HepG2 (cell line): ENCODE results near the gene CACNG5. TPM values are rescaled to one million over a fixed set of nuclear protein-coding genes. Genes with fewer than 3 reads are reported as not detected.
A peak's percentile ranks its signal among the peaks of the same experiment; 100 is the strongest.

Source experiments
- CC2D1A ChIP-seq: sonication (generic); formaldehyde crosslinking; IDR thresholded peaks from 2 replicates; pipeline ENCODE4 v1.8.1; 2023; ENCODE audit warnings: mild to moderate bottlenecking, missing genetic modification reagents
- CREB1 ChIP-seq, 2 experiments: fragments of 450-650 bp in 1 of 2; IDR thresholded peaks; 2 replicates each; pipeline ENCODE4 v1.6.1; 2016 to 2017; ENCODE audit warnings: control low read depth in 1 of 2, mild to moderate bottlenecking in 1 of 2, missing compliant biosample characterization in 1 of 2, missing genetic modification characterization in 1 of 2
- EEA1 ChIP-seq: sonication (generic); formaldehyde crosslinking; IDR thresholded peaks from 2 replicates; pipeline ENCODE4 v1.5.1; 2020; ENCODE audit warnings: mild to moderate bottlenecking, missing genetic modification reagents, borderline replicate concordance
- FOXA3 ChIP-seq: IDR thresholded peaks from 2 replicates; pipeline ENCODE4 v1.6.1; 2016; ENCODE audit warnings: missing genetic modification reagents, missing compliant biosample characterization
- HDAC6 ChIP-seq: fragments of 200-600 bp; sonication (generic); IDR thresholded peaks from 2 replicates; pipeline ENCODE4 v1.7.0; 2017; ENCODE audit warnings: mild to moderate bottlenecking, antibody characterized with exemption, low read length, low read depth
- MED13 ChIP-seq: sonication (generic); formaldehyde crosslinking; IDR thresholded peaks from 2 replicates; pipeline ENCODE4 v1.5.0; 2020; ENCODE audit warnings: missing genetic modification reagents
- MLLT10 ChIP-seq: sonication (generic); formaldehyde crosslinking; IDR thresholded peaks from 2 replicates; pipeline ENCODE4 v1.4.0; 2020; ENCODE audit warnings: missing genetic modification reagents
- NCOA1 ChIP-seq: sonication (generic); formaldehyde crosslinking; IDR thresholded peaks from 2 replicates; pipeline ENCODE4 v1.9.0; 2021; ENCODE audit warnings: missing genetic modification reagents
- NFYC ChIP-seq: IDR thresholded peaks from 2 replicates; pipeline ENCODE4 v1.6.1; 2016; ENCODE audit warnings: missing genetic modification reagents, missing compliant biosample characterization
- PHF21A ChIP-seq: sonication (generic); formaldehyde crosslinking; IDR thresholded peaks from 2 replicates; pipeline ENCODE4 v1.5.0; 2020; ENCODE audit warnings: mild to moderate bottlenecking, missing genetic modification reagents
- SRY ChIP-seq: sonication (generic); formaldehyde crosslinking; IDR thresholded peaks from 2 replicates; pipeline ENCODE4 v1.8.0; 2022; ENCODE audit warnings: mild to moderate bottlenecking, missing genetic modification reagents
- TEAD2 ChIP-seq: sonication (generic); formaldehyde crosslinking; IDR thresholded peaks from 2 replicates; pipeline ENCODE4 v1.9.0; 2021; ENCODE audit warnings: missing genetic modification reagents
- TSC22D2 ChIP-seq: sonication (generic); formaldehyde crosslinking; IDR thresholded peaks from 2 replicates; pipeline ENCODE4 v1.5.1; 2020; ENCODE audit warnings: missing genetic modification reagents, mild to moderate bottlenecking, borderline replicate concordance
- ZBTB21 ChIP-seq: sonication (generic); formaldehyde crosslinking; IDR thresholded peaks from 2 replicates; pipeline ENCODE4 v1.4.0; 2020; ENCODE audit warnings: missing genetic modification reagents
- ZNF510 ChIP-seq: sonication (generic); formaldehyde crosslinking; IDR thresholded peaks from 2 replicates; pipeline ENCODE4 v1.4.0; 2020; ENCODE audit warnings: low read depth, mild to moderate bottlenecking, missing genetic modification reagents
- ZNF619 ChIP-seq: sonication (generic); formaldehyde crosslinking; IDR thresholded peaks from 2 replicates; pipeline ENCODE4 v1.4.0; 2020; ENCODE audit warnings: mild to moderate bottlenecking, missing genetic modification reagents
- polyA plus RNA-seq, 8 experiments: library from polyadenylated mRNA; depleted of rRNA in 3 of 8; stranded (reverse) in 7 of 8; unstranded in 1 of 8; fragments of >200 nt; fragmentation: Illumina TruSeq in 4 of 8; extraction: Trizol in 4 of 8; gene quantifications; 2 replicates each; pipeline versions ENCODE4 v1.2.1 to v1.2.3, GENCODE V29; 2011 to 2016; ENCODE audit warnings: low read depth in 4 of 8, missing spikeins in 1 of 8, mixed read lengths in 1 of 8; ENCODE audit not compliant: insufficient read depth in 1 of 8
- total RNA-seq, 5 experiments: library from RNA; depleted of rRNA; stranded (reverse); fragments of >200 nt; fragmentation: Illumina TruSeq; extraction: Trizol; gene quantifications; 2 replicates each; pipeline ENCODE4 v1.2.3, GENCODE V29; 2016; ENCODE audit warnings: low read depth in 1 of 5
- TF ChIP-seq, protein P1 (sequence below): sonication (generic); formaldehyde crosslinking; IDR thresholded peaks from 2 replicates; pipeline ENCODE4 v1.5.1; 2020; ENCODE audit warnings: missing genetic modification reagents, mild to moderate bottlenecking, borderline replicate concordance
- TF ChIP-seq, protein P2 (sequence below): sonication (generic); formaldehyde crosslinking; IDR thresholded peaks from 2 replicates; pipeline ENCODE4 v1.4.0; 2020; ENCODE audit warnings: missing genetic modification reagents
- TF ChIP-seq, protein P3 (sequence below): IDR thresholded peaks from 2 replicates; pipeline ENCODE4 v1.6.1; 2016; ENCODE audit warnings: low read depth, borderline replicate concordance
- TF ChIP-seq, protein P4 (sequence below): sonication (generic); formaldehyde crosslinking; IDR thresholded peaks from 2 replicates; pipeline ENCODE4 v1.8.0; 2023; ENCODE audit warnings: mild to moderate bottlenecking, missing genetic modification reagents
- TF ChIP-seq, protein P5 (sequence below): fragments of 450-650 bp; IDR thresholded peaks from 2 replicates; pipeline ENCODE4 v1.6.1; 2017; ENCODE audit warnings: mild to moderate bottlenecking

The CACNG5 gene
- total and polyA plus RNA-seq, 2 of the 13 experiments (the other 11 are each of a cell fraction or from before 2014, with no cell fraction given): not detected

DNA sequence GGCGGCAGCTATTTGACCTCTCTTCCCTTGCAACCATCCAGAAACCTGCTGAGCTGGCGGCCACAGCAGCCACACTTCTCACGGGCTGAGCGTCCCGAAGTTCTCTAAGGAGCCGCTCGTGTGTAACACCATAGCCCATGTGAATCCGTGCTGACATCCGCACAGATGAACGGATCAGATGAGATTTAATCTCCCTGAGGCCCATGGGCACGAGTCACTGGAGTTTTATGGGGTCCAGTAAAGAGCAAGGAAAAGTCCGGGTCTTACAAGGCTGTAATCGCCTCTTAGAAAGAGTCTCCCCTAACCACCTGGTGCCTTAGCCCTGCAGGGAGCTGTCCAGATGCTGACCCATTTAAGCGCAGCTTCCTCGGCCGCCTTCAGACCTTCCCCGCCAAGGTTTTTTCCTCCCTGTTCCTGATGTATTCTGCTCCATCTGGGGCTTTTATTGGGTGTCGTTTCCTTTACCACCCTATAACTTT lies 5.5 kb upstream of the CACNG5 start (continued):
- TF ChIP-seq MED13 (CRISPR knock-in tag): no peak
- TF ChIP-seq EEA1 (CRISPR knock-in tag): no peak
- TF ChIP-seq NCOA1 (CRISPR knock-in tag): no peak
- TF ChIP-seq ZBTB21 (CRISPR knock-in tag): no peak
- TF ChIP-seq NFYC: no peak
- TF ChIP-seq FOXA3 (CRISPR knock-in tag): no peak
- TF ChIP-seq CC2D1A (CRISPR knock-in tag): no peak
- TF ChIP-seq, protein P1, sequence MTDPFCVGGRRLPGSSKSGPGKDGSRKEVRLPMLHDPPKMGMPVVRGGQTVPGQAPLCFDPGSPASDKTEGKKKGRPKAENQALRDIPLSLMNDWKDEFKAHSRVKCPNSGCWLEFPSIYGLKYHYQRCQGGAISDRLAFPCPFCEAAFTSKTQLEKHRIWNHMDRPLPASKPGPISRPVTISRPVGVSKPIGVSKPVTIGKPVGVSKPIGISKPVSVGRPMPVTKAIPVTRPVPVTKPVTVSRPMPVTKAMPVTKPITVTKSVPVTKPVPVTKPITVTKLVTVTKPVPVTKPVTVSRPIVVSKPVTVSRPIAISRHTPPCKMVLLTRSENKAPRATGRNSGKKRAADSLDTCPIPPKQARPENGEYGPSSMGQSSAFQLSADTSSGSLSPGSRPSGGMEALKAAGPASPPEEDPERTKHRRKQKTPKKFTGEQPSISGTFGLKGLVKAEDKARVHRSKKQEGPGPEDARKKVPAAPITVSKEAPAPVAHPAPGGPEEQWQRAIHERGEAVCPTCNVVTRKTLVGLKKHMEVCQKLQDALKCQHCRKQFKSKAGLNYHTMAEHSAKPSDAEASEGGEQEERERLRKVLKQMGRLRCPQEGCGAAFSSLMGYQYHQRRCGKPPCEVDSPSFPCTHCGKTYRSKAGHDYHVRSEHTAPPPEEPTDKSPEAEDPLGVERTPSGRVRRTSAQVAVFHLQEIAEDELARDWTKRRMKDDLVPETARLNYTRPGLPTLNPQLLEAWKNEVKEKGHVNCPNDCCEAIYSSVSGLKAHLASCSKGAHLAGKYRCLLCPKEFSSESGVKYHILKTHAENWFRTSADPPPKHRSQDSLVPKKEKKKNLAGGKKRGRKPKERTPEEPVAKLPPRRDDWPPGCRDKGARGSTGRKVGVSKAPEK: no peak
- TF ChIP-seq, protein P2, sequence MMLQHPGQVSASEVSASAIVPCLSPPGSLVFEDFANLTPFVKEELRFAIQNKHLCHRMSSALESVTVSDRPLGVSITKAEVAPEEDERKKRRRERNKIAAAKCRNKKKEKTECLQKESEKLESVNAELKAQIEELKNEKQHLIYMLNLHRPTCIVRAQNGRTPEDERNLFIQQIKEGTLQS (CRISPR knock-in tag): no peak
- 0 out of 2 replicates have a peak, but pooled peaks have one; percentile 44 for TF ChIP-seq SRY (CRISPR knock-in tag)
- TF ChIP-seq ZNF619 (CRISPR knock-in tag): no peak
- TF ChIP-seq PHF21A: no peak
- TF ChIP-seq MLLT10 (CRISPR knock-in tag): no peak
- TF ChIP-seq, protein P3, sequence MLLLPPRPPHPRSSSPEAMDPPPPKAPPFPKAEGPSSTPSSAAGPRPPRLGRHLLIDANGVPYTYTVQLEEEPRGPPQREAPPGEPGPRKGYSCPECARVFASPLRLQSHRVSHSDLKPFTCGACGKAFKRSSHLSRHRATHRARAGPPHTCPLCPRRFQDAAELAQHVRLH (CRISPR knock-in tag): no peak
- TF ChIP-seq HDAC6: no peak
- peak; percentile 72; the same call in 1 of the 2 replicates for TF ChIP-seq TSC22D2 (CRISPR knock-in tag)
- TF ChIP-seq, protein P4, sequence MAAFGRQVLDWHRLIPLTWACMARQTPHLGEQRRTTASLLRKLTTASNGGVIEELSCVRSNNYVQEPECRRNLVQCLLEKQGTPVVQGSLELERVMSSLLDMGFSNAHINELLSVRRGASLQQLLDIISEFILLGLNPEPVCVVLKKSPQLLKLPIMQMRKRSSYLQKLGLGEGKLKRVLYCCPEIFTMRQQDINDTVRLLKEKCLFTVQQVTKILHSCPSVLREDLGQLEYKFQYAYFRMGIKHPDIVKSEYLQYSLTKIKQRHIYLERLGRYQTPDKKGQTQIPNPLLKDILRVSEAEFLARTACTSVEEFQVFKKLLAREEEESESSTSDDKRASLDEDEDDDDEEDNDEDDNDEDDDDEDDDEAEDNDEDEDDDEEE (CRISPR knock-in tag): 0 out of 2 replicates have a peak, but pooled peaks have one; percentile 53
- TF ChIP-seq CREB1 (IDR thresholded peaks at IDR 0.05): no peak
- no peak for TF ChIP-seq CREB1 (CRISPR knock-in tag; IDR thresholded peaks at IDR 0.05)
- no peak for TF ChIP-seq TEAD2
- no peak for TF ChIP-seq ZNF510 (CRISPR knock-in tag)
- TF ChIP-seq, protein P5, sequence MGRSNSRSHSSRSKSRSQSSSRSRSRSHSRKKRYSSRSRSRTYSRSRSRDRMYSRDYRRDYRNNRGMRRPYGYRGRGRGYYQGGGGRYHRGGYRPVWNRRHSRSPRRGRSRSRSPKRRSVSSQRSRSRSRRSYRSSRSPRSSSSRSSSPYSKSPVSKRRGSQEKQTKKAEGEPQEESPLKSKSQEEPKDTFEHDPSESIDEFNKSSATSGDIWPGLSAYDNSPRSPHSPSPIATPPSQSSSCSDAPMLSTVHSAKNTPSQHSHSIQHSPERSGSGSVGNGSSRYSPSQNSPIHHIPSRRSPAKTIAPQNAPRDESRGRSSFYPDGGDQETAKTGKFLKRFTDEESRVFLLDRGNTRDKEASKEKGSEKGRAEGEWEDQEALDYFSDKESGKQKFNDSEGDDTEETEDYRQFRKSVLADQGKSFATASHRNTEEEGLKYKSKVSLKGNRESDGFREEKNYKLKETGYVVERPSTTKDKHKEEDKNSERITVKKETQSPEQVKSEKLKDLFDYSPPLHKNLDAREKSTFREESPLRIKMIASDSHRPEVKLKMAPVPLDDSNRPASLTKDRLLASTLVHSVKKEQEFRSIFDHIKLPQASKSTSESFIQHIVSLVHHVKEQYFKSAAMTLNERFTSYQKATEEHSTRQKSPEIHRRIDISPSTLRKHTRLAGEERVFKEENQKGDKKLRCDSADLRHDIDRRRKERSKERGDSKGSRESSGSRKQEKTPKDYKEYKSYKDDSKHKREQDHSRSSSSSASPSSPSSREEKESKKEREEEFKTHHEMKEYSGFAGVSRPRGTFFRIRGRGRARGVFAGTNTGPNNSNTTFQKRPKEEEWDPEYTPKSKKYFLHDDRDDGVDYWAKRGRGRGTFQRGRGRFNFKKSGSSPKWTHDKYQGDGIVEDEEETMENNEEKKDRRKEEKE: no peak
